ENCODE measurements around the gene DDX24.

DDX24 gene

GRCh38 chr14:94048691-94049624 lies 32.0 kb downstream of the DDX24 start:
- no peak for DNase-seq (ENCODE audit: low read depth)

- DNase-seq (ENCODE audit: low read depth), result no peak
Observed at GRCh38 chr14:94047581-94047980, 33.4 kb downstream of the DDX24 start.

- DNase-seq (ENCODE audit: low read depth), result no peak
Observed at GRCh38 chr14:94046696-94047250, 34.2 kb downstream of the DDX24 start.

- DNase-seq (ENCODE audit: low read depth), result no peak
Observed at GRCh38 chr14:94045563-94046345, 35.2 kb downstream of the DDX24 start.

GRCh38 chr14:94045101-94045500 lies 35.9 kb downstream of the DDX24 start:
- no peak for DNase-seq (ENCODE audit: low read depth)

GRCh38 chr14:94044476-94045091 lies 36.4 kb downstream of the DDX24 start:
- no peak for DNase-seq (ENCODE audit: low read depth)

GRCh38 chr14:94043756-94044475 lies 37.1 kb downstream of the DDX24 start:
- DNase-seq (ENCODE audit: low read depth), result no peak

- DNase-seq (ENCODE audit: low read depth), result no peak
Observed at GRCh38 chr14:94043111-94043755, 37.8 kb downstream of the DDX24 start.

- no peak for DNase-seq (ENCODE audit: low read depth)
Observed at GRCh38 chr14:94042433-94043091, 38.4 kb downstream of the DDX24 start.

- no peak for DNase-seq (ENCODE audit: low read depth)
Observed at GRCh38 chr14:94041551-94042346, 39.3 kb downstream of the DDX24 start.

GRCh38 chr14:94040796-94041195 lies 40.2 kb downstream of the DDX24 start:
- DNase-seq (ENCODE audit: low read depth), result no peak

GRCh38 chr14:94040247-94040646 lies 40.8 kb downstream of the DDX24 start:
- DNase-seq (ENCODE audit: low read depth), result no peak

- no peak for DNase-seq (ENCODE audit: low read depth)
Observed at GRCh38 chr14:94038921-94039629, 41.9 kb downstream of the DDX24 start.

GRCh38 chr14:94038510-94038909 lies 42.5 kb downstream of the DDX24 start:
- DNase-seq (ENCODE audit: low read depth), result no peak

- DNase-seq (ENCODE audit: low read depth), result no peak
Observed at GRCh38 chr14:94037954-94038353, 43.0 kb downstream of the DDX24 start.

- DNase-seq (ENCODE audit: low read depth), result peak; percentile 71
Observed at GRCh38 chr14:94036313-94037167, 44.5 kb downstream of the DDX24 start.

GRCh38 chr14:94034886-94035285 lies 46.1 kb downstream of the DDX24 start:
- no peak for DNase-seq (ENCODE audit: low read depth)

GRCh38 chr14:94031883-94032279 lies 49.1 kb downstream of the DDX24 start:
- DNase-seq (ENCODE audit: low read depth), result no peak

Measured in activated T-cell treated with anti-CD3 and anti-CD28 coated beads for 48 hours (primary cell).